ENCODE data around the gene TMEM233.

DNA sequence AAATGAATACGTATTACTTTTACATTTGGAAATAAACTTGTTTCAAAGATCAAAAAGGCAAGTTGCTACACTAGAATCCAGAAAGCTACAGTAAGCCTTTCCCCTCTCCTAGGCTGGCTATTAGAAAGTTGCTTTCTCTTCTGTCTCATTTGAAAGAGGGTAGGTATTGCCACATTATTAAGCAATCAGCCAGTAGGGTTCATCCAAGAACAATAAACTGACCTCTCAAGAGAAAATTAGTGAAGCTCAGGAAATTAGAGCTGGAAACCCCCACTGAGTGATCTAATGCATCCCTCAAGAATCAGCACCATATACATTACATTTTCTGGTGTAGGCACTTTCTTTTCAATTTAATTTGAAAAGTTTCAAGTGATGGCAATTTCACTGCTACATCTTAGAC is 4.5 kb upstream of the TMEM233 start:
- TF ChIP-seq GATA3 (IDR thresholded peaks at IDR 0.05; ENCODE audit: low read depth, low read length) = no peak
- no peak for TF ChIP-seq GATA2 (IDR thresholded peaks at IDR 0.05; ENCODE audit: low read depth, low read length)

Data from SH-SY5Y (cell line).